ENCODE results near the gene FAM120A.
A peak's percentile ranks its signal among the peaks of the same experiment; 100 is the strongest.

FAM120A gene

DNA sequence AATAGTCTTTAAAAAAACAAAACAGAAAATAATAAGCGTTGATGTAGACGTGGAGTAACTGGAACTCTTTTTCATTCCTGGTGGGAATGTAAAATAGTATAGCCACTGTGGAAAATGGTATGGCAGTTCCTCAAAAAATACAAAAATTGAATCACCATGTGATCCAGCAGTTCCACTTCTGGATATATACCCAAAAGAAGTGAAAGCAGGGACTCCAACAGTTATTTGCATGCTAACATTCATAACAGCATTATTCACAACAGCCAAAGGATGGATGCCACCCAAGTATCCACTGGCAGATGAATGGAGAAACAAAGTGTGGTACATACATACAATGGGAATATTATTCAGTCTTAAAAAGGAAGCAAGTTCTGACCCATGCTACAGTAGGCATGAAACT lies 120.7 kb downstream of the FAM120A start:
- Histone ChIP-seq H3K4me3 (ENCODE audit: control insufficient read depth in 1 of 7, extremely low read depth in 1 of 7, insufficient read depth in 4 of 7, low read depth in 2 of 7, low read length in 6 of 7) (no peak overlapping the region), H3K36me3 (ENCODE audit: control insufficient read depth in 4 of 4, insufficient read depth in 4 of 4, low read length in 3 of 4) (peaks cover 0 to 2% (median 0%) of the 10 kb centered on the region in 4 experiments), H3K27ac (ENCODE audit: insufficient read depth in 1 of 2, low read depth in 1 of 2, low read length in 2 of 2, poor library complexity in 1 of 2, severe bottlenecking in 2 of 2) (no peak overlapping the region), H3K4me1 (ENCODE audit: control extremely low read depth in 1 of 4, control insufficient read depth in 4 of 4, insufficient read depth in 4 of 4, low read length in 3 of 4) (peaks cover 2 to 31% (median 24%) of the 10 kb centered on the region in 4 experiments), H3K9me3 (ENCODE audit: control extremely low read depth in 1 of 5, control insufficient read depth in 4 of 5, insufficient read depth in 2 of 5, low read depth in 1 of 5, low read length in 4 of 5) (peaks cover 0 to 12% (median 0%) of the 10 kb centered on the region in 5 experiments), H3K27me3 (replicated peaks in 2 of 5; ENCODE audit: control insufficient read depth in 4 of 5, insufficient read depth in 5 of 5, low read length in 4 of 5) (no peaks in the 10 kb centered on the region)
- WGBS (ENCODE audit: insufficient coverage) = no CpG with 5 or more reads among the region's 2 CpGs
- POLR2A ChIA-PET = no interaction called here
- DNase-seq = no peak
- CTCF ChIA-PET = no interaction called here

GRCh38 chr9:93572636-93573515 lies 121.4 kb downstream of the FAM120A start:
- DNase-seq = no peak
- Histone ChIP-seq H3K36me3 (ENCODE audit: control insufficient read depth in 4 of 4, insufficient read depth in 4 of 4, low read length in 3 of 4) (peaks cover 0 to 2% (median 0%) of the 10 kb centered on the region in 4 experiments), H3K9me3 (ENCODE audit: control extremely low read depth in 1 of 5, control insufficient read depth in 4 of 5, insufficient read depth in 2 of 5, low read depth in 1 of 5, low read length in 4 of 5) (peaks cover 0 to 12% (median 0%) of the 10 kb centered on the region in 5 experiments), H3K4me1 (ENCODE audit: control extremely low read depth in 1 of 4, control insufficient read depth in 4 of 4, insufficient read depth in 4 of 4, low read length in 3 of 4) (peaks cover 0 to 31% (median 24%) of the 10 kb centered on the region in 4 experiments), H3K27me3 (replicated peaks in 2 of 5; ENCODE audit: control insufficient read depth in 4 of 5, insufficient read depth in 5 of 5, low read length in 4 of 5) (no peaks in the 10 kb centered on the region), H3K4me3 (ENCODE audit: control insufficient read depth in 1 of 7, extremely low read depth in 1 of 7, insufficient read depth in 4 of 7, low read depth in 2 of 7, low read length in 6 of 7) (no peak overlapping the region), H3K27ac (ENCODE audit: insufficient read depth in 1 of 2, low read depth in 1 of 2, low read length in 2 of 2, poor library complexity in 1 of 2, severe bottlenecking in 2 of 2) (no peak overlapping the region)
- POLR2A ChIA-PET = no interaction called here
- 92% methylated on average over 4 of the region's 8 CpGs for WGBS (ENCODE audit: insufficient coverage)
- CTCF ChIA-PET = no interaction called here

DNA sequence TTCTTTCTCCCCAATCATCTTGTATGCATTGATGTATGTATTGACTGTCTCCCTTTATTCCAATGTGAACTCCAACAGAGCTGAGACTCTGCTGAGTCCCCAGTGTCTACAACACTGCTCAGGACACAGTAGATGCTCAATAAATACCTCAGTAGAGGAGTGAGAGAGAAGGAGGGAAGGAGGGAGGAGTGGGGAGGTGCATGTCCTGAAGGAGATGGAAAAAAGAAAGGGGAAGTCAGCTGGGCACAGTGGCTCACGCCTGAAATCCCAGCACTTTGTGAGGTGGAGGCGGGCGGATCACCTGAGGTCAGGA lies 122.0 kb downstream of the FAM120A start:
- H3K9me3 ChIP-seq (ENCODE audit: control extremely low read depth in 1 of 5, control insufficient read depth in 4 of 5, insufficient read depth in 2 of 5, low read depth in 1 of 5, low read length in 4 of 5) = peaks cover 0 to 12% (median 0%) of the 10 kb centered on the region in 5 experiments
- ChIA-PET POLR2A (no interaction called here), CTCF (interaction anchor here (1.2 kb wide), 1 partner anchor 420 kb away, joined by 3 read pairs; no protein-coding TSS in a partner anchor)
- H3K27ac ChIP-seq (ENCODE audit: insufficient read depth in 1 of 2, low read depth in 1 of 2, low read length in 2 of 2, poor library complexity in 1 of 2, severe bottlenecking in 2 of 2) = no peak overlapping the region
- DNase-seq = no peak
- no CpG with 5 or more reads among the region's 3 CpGs for WGBS (ENCODE audit: insufficient coverage)
- H3K27me3 ChIP-seq (replicated peaks in 2 of 5; ENCODE audit: control insufficient read depth in 4 of 5, insufficient read depth in 5 of 5, low read length in 4 of 5) = no peaks in the 10 kb centered on the region
- no peak overlapping the region for H3K4me3 ChIP-seq (ENCODE audit: control insufficient read depth in 1 of 7, extremely low read depth in 1 of 7, insufficient read depth in 4 of 7, low read depth in 2 of 7, low read length in 6 of 7)
- peaks cover 0 to 34% (median 29%) of the 10 kb centered on the region in 4 experiments for H3K4me1 ChIP-seq (ENCODE audit: control extremely low read depth in 1 of 4, control insufficient read depth in 4 of 4, insufficient read depth in 4 of 4, low read length in 3 of 4)
- peaks cover 0 to under 1% (median 0%) of the 10 kb centered on the region in 4 experiments for H3K36me3 ChIP-seq (ENCODE audit: control insufficient read depth in 4 of 4, insufficient read depth in 4 of 4, low read length in 3 of 4)

GRCh38 chr9:93574091-93574899 lies 122.8 kb downstream of the FAM120A start:
- POLR2A ChIA-PET = no interaction called here
- no peaks in the 10 kb centered on the region for H3K27me3 ChIP-seq (replicated peaks in 2 of 5; ENCODE audit: control insufficient read depth in 4 of 5, insufficient read depth in 5 of 5, low read length in 4 of 5)
- H3K36me3 ChIP-seq (ENCODE audit: control insufficient read depth in 4 of 4, insufficient read depth in 4 of 4, low read length in 3 of 4) = no peaks in the 10 kb centered on the region
- 98% methylated on average over 8 of the region's 9 CpGs for WGBS (ENCODE audit: insufficient coverage)
- peaks cover 0 to 37% (median 32%) of the 10 kb centered on the region in 4 experiments for H3K4me1 ChIP-seq (ENCODE audit: control extremely low read depth in 1 of 4, control insufficient read depth in 4 of 4, insufficient read depth in 4 of 4, low read length in 3 of 4)
- peak in 2 of 3 donors; percentile 27 to 39 for DNase-seq
- H3K9me3 ChIP-seq (ENCODE audit: control extremely low read depth in 1 of 5, control insufficient read depth in 4 of 5, insufficient read depth in 2 of 5, low read depth in 1 of 5, low read length in 4 of 5) = peaks cover 0 to 12% (median 0%) of the 10 kb centered on the region in 5 experiments
- H3K27ac ChIP-seq (ENCODE audit: insufficient read depth in 1 of 2, low read depth in 1 of 2, low read length in 2 of 2, poor library complexity in 1 of 2, severe bottlenecking in 2 of 2) = no peak overlapping the region
- CTCF ChIA-PET = interaction anchor here (1.2 kb wide), 1 partner anchor 421 kb away, joined by 3 read pairs; no protein-coding TSS in a partner anchor
- H3K4me3 ChIP-seq (ENCODE audit: control insufficient read depth in 1 of 7, extremely low read depth in 1 of 7, insufficient read depth in 4 of 7, low read depth in 2 of 7, low read length in 6 of 7) = no peak overlapping the region

- H3K36me3 ChIP-seq (ENCODE audit: control insufficient read depth in 4 of 4, insufficient read depth in 4 of 4, low read length in 3 of 4) = no peaks in the 10 kb centered on the region
- peak overlapping the region in 1 of 2 experiments; percentile 81 for H3K27ac ChIP-seq (ENCODE audit: insufficient read depth in 1 of 2, low read depth in 1 of 2, low read length in 2 of 2, poor library complexity in 1 of 2, severe bottlenecking in 2 of 2)
- H3K4me3 ChIP-seq (ENCODE audit: control insufficient read depth in 1 of 7, extremely low read depth in 1 of 7, insufficient read depth in 4 of 7, low read depth in 2 of 7, low read length in 6 of 7) = peak overlapping the region; percentile 50 to 81 (median 76)
- CTCF ChIA-PET = interaction anchor here (1.2 kb wide), 1 partner anchor 9 kb away, joined by 3 read pairs; no protein-coding TSS in a partner anchor
- WGBS (ENCODE audit: insufficient coverage) = 36% methylated on average over 20 of the region's 30 CpGs
- H3K27me3 ChIP-seq (replicated peaks in 2 of 5; ENCODE audit: control insufficient read depth in 4 of 5, insufficient read depth in 5 of 5, low read length in 4 of 5) = no peaks in the 10 kb centered on the region
- POLR2A ChIA-PET = interaction anchor here (1.0 kb wide), 1 partner anchor 121 kb away, joined by 4 read pairs; no protein-coding TSS in a partner anchor
- DNase-seq = peak in 1 of 3 donors; percentile 8
- peaks cover 0 to 12% (median 0%) of the 10 kb centered on the region in 5 experiments for H3K9me3 ChIP-seq (ENCODE audit: control extremely low read depth in 1 of 5, control insufficient read depth in 4 of 5, insufficient read depth in 2 of 5, low read depth in 1 of 5, low read length in 4 of 5)
- peaks cover 0 to 34% (median 28%) of the 10 kb centered on the region in 4 experiments for H3K4me1 ChIP-seq (ENCODE audit: control extremely low read depth in 1 of 4, control insufficient read depth in 4 of 4, insufficient read depth in 4 of 4, low read length in 3 of 4)
Measured at GRCh38 chr9:93574900-93575795, 123.7 kb downstream of the FAM120A start.

DNA sequence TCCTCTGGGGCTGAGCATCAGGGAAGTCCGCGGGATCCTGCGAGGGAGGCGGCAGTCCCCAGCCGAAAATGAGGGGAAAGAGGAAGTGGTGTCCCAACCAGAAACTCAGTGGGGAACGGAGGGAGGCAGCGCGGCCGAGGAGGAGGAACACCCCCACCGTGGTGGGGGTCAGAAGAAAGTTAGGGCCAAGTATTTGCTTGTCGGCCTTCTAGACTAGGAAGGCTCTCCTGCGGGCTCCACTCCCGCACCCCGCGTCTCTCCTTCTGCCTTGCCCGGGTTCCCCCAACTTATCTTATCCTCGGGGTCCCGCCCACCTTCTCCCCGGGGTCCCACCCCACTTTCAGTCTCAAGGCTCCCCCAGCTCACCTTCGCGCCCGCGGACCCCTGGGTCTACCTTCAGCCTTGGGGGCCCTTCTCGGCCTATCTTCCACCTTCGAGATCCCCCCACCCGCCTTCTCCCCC lies 124.3 kb downstream of the FAM120A start:
- Histone ChIP-seq H3K27ac (ENCODE audit: insufficient read depth in 1 of 2, low read depth in 1 of 2, low read length in 2 of 2, poor library complexity in 1 of 2, severe bottlenecking in 2 of 2) (peak overlapping the region; percentile 54 to 81), H3K4me1 (ENCODE audit: control extremely low read depth in 1 of 4, control insufficient read depth in 4 of 4, insufficient read depth in 4 of 4, low read length in 3 of 4) (peaks cover 0 to 34% (median 28%) of the 10 kb centered on the region in 4 experiments), H3K4me3 (ENCODE audit: control insufficient read depth in 1 of 7, extremely low read depth in 1 of 7, insufficient read depth in 4 of 7, low read depth in 2 of 7, low read length in 6 of 7) (peak overlapping the region; percentile 50 to 81 (median 76)), H3K36me3 (ENCODE audit: control insufficient read depth in 4 of 4, insufficient read depth in 4 of 4, low read length in 3 of 4) (no peaks in the 10 kb centered on the region), H3K9me3 (ENCODE audit: control extremely low read depth in 1 of 5, control insufficient read depth in 4 of 5, insufficient read depth in 2 of 5, low read depth in 1 of 5, low read length in 4 of 5) (peaks cover 0 to 6% (median 0%) of the 10 kb centered on the region in 5 experiments), H3K27me3 (replicated peaks in 2 of 5; ENCODE audit: control insufficient read depth in 4 of 5, insufficient read depth in 5 of 5, low read length in 4 of 5) (no peaks in the 10 kb centered on the region)
- CTCF ChIA-PET = interaction anchor here (1.2 kb wide), 1 partner anchor 10 kb away, joined by 3 read pairs; no protein-coding TSS in a partner anchor
- DNase-seq = peak; percentile 54 to 76 (median 66)
- POLR2A ChIA-PET = interaction anchor here (0.6 to 1.0 kb wide), 2 partner anchors 34 to 121 kb away, joined by 4 to 6 read pairs; no protein-coding TSS in a partner anchor
- WGBS (ENCODE audit: insufficient coverage) = 0% methylated on average over 21 of the region's 26 CpGs

Measured in common myeloid progenitor, CD34-positive (primary cell).